B cell (primary cell): Measurements from ENCODE around the gene PEBP1. TPM values are rescaled to one million over a fixed set of nuclear protein-coding genes. Genes with fewer than 3 reads are reported as not detected.

Experiments
- ATAC-seq: fragments of 200-7000 bp; cut with Tn5 transposase; one replicate; pipeline ENCODE4 v1.10.0; 2021; ENCODE audit warnings: low read depth, mild to moderate bottlenecking, moderate number of reproducible peaks, moderate library complexity
- CTCF ChIA-PET: fragments of 350-600 bp; sonication (Branson Sonifier 250); formaldehyde crosslinking; loops from one replicate; lab custom pipeline; 2021; ENCODE audit warnings: antibody characterized with exemption, inconsistent platforms; lab: Charles Lee
- POLR2A ChIA-PET: fragments of 350-600 bp; sonication (Branson Sonifier 250); formaldehyde crosslinking; loops from one replicate; lab custom pipeline; 2021; ENCODE audit warnings: antibody characterized with exemption; lab: Charles Lee
- DNase-seq: peaks from one replicate; pipeline ENCODE4 v3.0.0; 2013
- H2AFZ ChIP-seq: 2 replicates; pipeline ENCODE4 v1.6.1; 2012; ENCODE audit warnings: mild to moderate bottlenecking, low read depth, low read length; ENCODE audit not compliant: insufficient read depth, poor library complexity, severe bottlenecking
- H3K27ac ChIP-seq, 2 donors: 1 replicate in 1 of 2; 2 replicates in 1 of 2; pipeline ENCODE4 v1.5.1; 2012 to 2013; ENCODE audit warnings: low read length in 2 of 2, mild to moderate bottlenecking in 2 of 2, moderate library complexity in 1 of 2
- H3K27me3 ChIP-seq, 4 experiments: fragments of 200-600 bp in 1 of 4; sonication (generic) in 1 of 4; replicated peaks in 1 of 4; 1 replicate in 2 of 4; 2 replicates in 2 of 4; pipeline versions ENCODE4 v1.6.1 to v1.7.0; 2013 to 2016; ENCODE audit warnings: low read length in 3 of 4, mild to moderate bottlenecking in 2 of 4, mixed read lengths in 1 of 4, moderate library complexity in 1 of 4; ENCODE audit not compliant: insufficient read depth in 4 of 4, control insufficient read depth in 3 of 4; ENCODE audit errors: control extremely low read depth in 1 of 4
- H3K36me3 ChIP-seq, 2 experiments: replicated peaks in 1 of 2; 1 replicate in 1 of 2; 2 replicates in 1 of 2; pipeline versions ENCODE4 v1.6.1 to v1.7.1; 2013; ENCODE audit warnings: low read length in 1 of 2; ENCODE audit not compliant: insufficient read depth in 2 of 2, control insufficient read depth in 1 of 2; ENCODE audit errors: control extremely low read depth in 1 of 2, extremely low read depth in 1 of 2
- H3K4me1 ChIP-seq, 2 donors: fragments of 200-600 bp in 1 of 2; sonication (generic) in 1 of 2; 1 replicate in 1 of 2; 2 replicates in 1 of 2; pipeline versions ENCODE4 v1.5.1 to v1.6.1; 2013 to 2017; ENCODE audit warnings: low read length in 2 of 2; ENCODE audit not compliant: control insufficient read depth in 2 of 2, insufficient read depth in 2 of 2
- H3K4me2 ChIP-seq: replicated peaks from 2 replicates; pipeline ENCODE3; 2012; ENCODE audit warnings: mild to moderate bottlenecking, low read depth, low read length; ENCODE audit not compliant: poor library complexity, severe bottlenecking
- H3K4me3 ChIP-seq, 5 experiments: fragments of 200-600 bp in 1 of 5; sonication (generic) in 1 of 5; 1 replicate in 3 of 5; 2 replicates in 2 of 5; pipeline versions ENCODE4 v1.5.1 to v1.7.0; 2011 to 2016; ENCODE audit warnings: low read length in 4 of 5, mild to moderate bottlenecking in 4 of 5, low read depth in 2 of 5, control low read depth in 1 of 5, moderate library complexity in 1 of 5; ENCODE audit not compliant: insufficient read depth in 1 of 5; ENCODE audit errors: control extremely low read depth in 1 of 5, extremely low read depth in 1 of 5
- H3K79me2 ChIP-seq: fragments of 200-600 bp; sonication (generic); one replicate; pipeline ENCODE4 v1.6.0; 2016; ENCODE audit warnings: low read length; ENCODE audit not compliant: control insufficient read depth, insufficient read depth
- H3K9ac ChIP-seq: fragments of 200-600 bp; sonication (generic); 2 replicates; pipeline ENCODE4 v1.6.1; 2017; ENCODE audit warnings: mild to moderate bottlenecking, low read length, moderate library complexity
- H3K9me3 ChIP-seq, 3 donors: one replicate each; pipeline versions ENCODE4 v1.6.1 to v1.7.1; 2013; ENCODE audit warnings: low read length in 2 of 3; ENCODE audit not compliant: control insufficient read depth in 2 of 3, insufficient read depth in 1 of 3; ENCODE audit errors: control extremely low read depth in 1 of 3
- H4K20me1 ChIP-seq: 2 replicates; pipeline ENCODE4 v1.6.0; 2012; ENCODE audit warnings: mild to moderate bottlenecking, low read length; ENCODE audit not compliant: insufficient read depth, control insufficient read depth, poor library complexity, severe bottlenecking
- H3K27ac Mint-ChIP-seq: one replicate; pipeline ENCODE4 v1.8.0; 2021; ENCODE audit warnings: mixed read lengths
- H3K27me3 Mint-ChIP-seq: one replicate; pipeline ENCODE4 v1.8.0; 2021; ENCODE audit warnings: mixed read lengths
- H3K4me1 Mint-ChIP-seq: one replicate; pipeline ENCODE4 v1.8.0; 2021; ENCODE audit warnings: mixed read lengths
- H3K4me3 Mint-ChIP-seq: one replicate; pipeline ENCODE4 v1.8.0; 2021; ENCODE audit warnings: mixed read lengths
- H3K9me3 Mint-ChIP-seq: one replicate; pipeline ENCODE4 v1.8.0; 2022; ENCODE audit warnings: mixed read lengths; ENCODE audit not compliant: insufficient read depth
- EZH2 ChIP-seq: IDR thresholded peaks from 2 replicates; pipeline ENCODE4 v1.6.1; 2012; ENCODE audit warnings: borderline replicate concordance, low read depth, mild to moderate bottlenecking, moderate library complexity, low read length; ENCODE audit not compliant: insufficient read depth, poor library complexity, severe bottlenecking
- WGBS: methylation state at CpG from one replicate; pipeline ENCODE4 v1.1.5; 2013; ENCODE audit warnings: missing lambda C conversion rate; ENCODE audit not compliant: insufficient coverage; 5-methylcytosine and 5-hydroxymethylcytosine counted together
- intact Hi-C: fragments of 100-400 bp; cut with micrococcal nuclease; formaldehyde crosslinking; loops from one replicate; pipeline ENCODE4 v1.10.0; 2022
- polyA plus RNA-seq: library from polyadenylated mRNA; depleted of rRNA; stranded (reverse); fragments of >200 nt; gene quantifications from 2 replicates; pipeline ENCODE4 v1.2.3, GENCODE V29; 2012
- total RNA-seq, 2 donors: library from RNA; stranded (reverse); fragments of 120-200 nt in 1 of 2; gene quantifications; 1 replicate in 1 of 2; 2 replicates in 1 of 2; pipeline versions ENCODE4 v1.2.3 to v1.2.4, GENCODE V29; 2013 to 2022
- TF ChIP-seq, protein P1 (sequence below): fragments of 200-600 bp; IDR thresholded peaks from one replicate; pipeline ENCODE4 v1.8.0; 2022; ENCODE audit warnings: antibody characterized with exemption, mild to moderate bottlenecking

PEBP1 gene
- total and polyA plus RNA-seq, 2 donors (not counting 1 experiment from before 2014, with no cell fraction given) = 76.6 to 106 TPM

DNA sequence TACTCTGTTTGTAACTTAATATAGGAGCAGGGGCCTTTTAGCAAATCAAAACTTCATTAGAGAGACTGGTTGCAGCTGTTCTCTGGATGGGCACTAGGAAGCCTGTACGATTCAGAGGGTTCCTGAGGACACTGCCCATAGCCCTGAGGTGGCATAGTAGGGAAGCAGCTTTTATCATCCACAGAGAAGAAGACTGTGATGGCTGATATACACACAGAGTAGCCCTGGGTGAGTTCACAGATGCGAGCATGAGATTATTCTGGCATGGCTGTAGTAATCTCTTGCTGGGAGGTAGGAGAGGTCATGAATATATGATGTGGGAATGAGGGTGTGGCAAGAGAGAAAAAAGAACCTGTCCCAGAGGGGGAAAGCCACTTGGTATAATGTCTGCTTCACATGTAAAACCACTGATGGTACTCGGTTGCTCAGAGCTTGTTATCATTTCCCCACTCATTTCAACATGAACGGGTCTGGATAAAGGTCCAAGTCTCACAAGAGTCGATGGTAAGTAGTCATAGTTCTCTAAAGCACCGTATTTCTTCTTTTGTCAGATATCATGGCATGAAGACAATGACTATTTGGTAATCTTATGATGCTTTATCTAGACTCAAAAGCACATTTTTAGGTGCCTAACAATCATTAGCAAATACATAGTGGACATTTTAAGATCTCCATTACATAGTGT, 52.0 kb downstream of the PEBP1 start:
- DNase-seq (no peak), ATAC-seq (no peak)
- WGBS = 93% methylated on average over 3 of the region's 6 CpGs
- Mint-ChIP-seq H3K27me3 (no peaks in the 10 kb centered on the region), H3K4me3 (no peak overlapping the region), H3K4me1 (peaks cover 7% of the 10 kb centered on the region), H3K27ac (peak overlapping the region; percentile 48), H3K9me3 (no peaks in the 10 kb centered on the region)
- no peaks in the 10 kb centered on the region for H4K20me1 ChIP-seq
- H3K9me3 ChIP-seq = no peaks in the 10 kb centered on the region
- ChIA-PET POLR2A (interaction anchor here (1.0 kb wide), 1 partner anchor 188 kb away, joined by 3 read pairs; the partner anchor contains the start of gene SUDS3), CTCF (no interaction called here)
- peaks cover 9 to 37% of the 10 kb centered on the region in 2 experiments for H3K36me3 ChIP-seq
- no peak overlapping the region for H3K4me3 ChIP-seq
- H3K9ac ChIP-seq = no peak overlapping the region
- no peaks in the 10 kb centered on the region for H3K27me3 ChIP-seq
- no peak overlapping the region for H3K4me2 ChIP-seq
- H2AFZ ChIP-seq = no peak overlapping the region
- intact Hi-C loops = loop anchor here (10.0 kb wide), 1 partner anchor 47 kb away; no protein-coding TSS in a partner anchor
- peak overlapping the region in 1 of 2 donors; percentile 9 for H3K27ac ChIP-seq
- H3K4me1 ChIP-seq = no peaks in the 10 kb centered on the region
- TF ChIP-seq, protein P1, sequence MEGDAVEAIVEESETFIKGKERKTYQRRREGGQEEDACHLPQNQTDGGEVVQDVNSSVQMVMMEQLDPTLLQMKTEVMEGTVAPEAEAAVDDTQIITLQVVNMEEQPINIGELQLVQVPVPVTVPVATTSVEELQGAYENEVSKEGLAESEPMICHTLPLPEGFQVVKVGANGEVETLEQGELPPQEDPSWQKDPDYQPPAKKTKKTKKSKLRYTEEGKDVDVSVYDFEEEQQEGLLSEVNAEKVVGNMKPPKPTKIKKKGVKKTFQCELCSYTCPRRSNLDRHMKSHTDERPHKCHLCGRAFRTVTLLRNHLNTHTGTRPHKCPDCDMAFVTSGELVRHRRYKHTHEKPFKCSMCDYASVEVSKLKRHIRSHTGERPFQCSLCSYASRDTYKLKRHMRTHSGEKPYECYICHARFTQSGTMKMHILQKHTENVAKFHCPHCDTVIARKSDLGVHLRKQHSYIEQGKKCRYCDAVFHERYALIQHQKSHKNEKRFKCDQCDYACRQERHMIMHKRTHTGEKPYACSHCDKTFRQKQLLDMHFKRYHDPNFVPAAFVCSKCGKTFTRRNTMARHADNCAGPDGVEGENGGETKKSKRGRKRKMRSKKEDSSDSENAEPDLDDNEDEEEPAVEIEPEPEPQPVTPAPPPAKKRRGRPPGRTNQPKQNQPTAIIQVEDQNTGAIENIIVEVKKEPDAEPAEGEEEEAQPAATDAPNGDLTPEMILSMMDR = no peak
- no peak for TF ChIP-seq EZH2
- H3K79me2 ChIP-seq = no peaks in the 10 kb centered on the region

DNA sequence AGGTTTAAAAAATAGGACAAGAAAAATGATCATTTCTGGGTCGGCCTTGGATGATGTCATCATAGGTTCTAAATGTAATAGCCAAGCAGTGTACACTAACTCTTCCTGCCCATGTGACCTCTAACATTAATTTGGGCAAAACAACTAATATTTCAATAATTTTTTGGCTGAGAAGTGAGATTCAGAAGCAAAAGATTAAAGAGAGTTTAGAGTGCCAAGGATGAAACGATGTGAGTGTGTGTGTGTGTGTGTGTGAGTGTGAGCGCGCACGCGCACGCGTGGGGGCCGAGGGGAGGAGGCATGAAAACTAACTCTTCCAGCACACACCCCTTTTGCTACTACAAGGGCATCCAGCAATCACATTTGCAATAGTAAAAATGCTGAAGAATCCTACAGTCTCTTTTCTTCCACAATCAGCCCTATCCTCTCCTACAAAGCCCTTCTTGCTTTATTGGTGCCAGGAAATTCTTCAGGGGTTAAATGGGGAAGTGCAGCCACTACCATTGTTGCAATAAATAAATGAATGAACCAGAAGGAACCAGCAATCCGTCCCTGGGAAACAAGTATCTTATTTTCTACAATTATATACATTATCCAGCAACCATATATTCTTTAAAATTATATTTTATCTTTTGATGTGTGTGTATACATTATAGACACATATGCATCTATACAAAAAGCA, 52.9 kb downstream of the PEBP1 start:
- Histone ChIP-seq H3K4me2 (no peak overlapping the region), H4K20me1 (no peaks in the 10 kb centered on the region), H3K27ac (no peak overlapping the region), H3K9ac (no peak overlapping the region), H3K36me3 (peaks cover 14 to 41% of the 10 kb centered on the region in 2 experiments), H3K4me3 (no peak overlapping the region), H3K4me1 (no peaks in the 10 kb centered on the region), H2AFZ (no peak overlapping the region), H3K27me3 (no peaks in the 10 kb centered on the region), H3K79me2 (no peaks in the 10 kb centered on the region), H3K9me3 (no peaks in the 10 kb centered on the region)
- WGBS = no CpG with 5 or more reads among the region's 10 CpGs
- Mint-ChIP-seq H3K27me3 (no peaks in the 10 kb centered on the region), H3K4me1 (peaks cover 7% of the 10 kb centered on the region), H3K9me3 (no peaks in the 10 kb centered on the region), H3K27ac (peak overlapping the region; percentile 53), H3K4me3 (no peak overlapping the region)
- intact Hi-C loops = loop anchor here (10.0 kb wide), 1 partner anchor 46 kb away; no protein-coding TSS in a partner anchor
- ChIA-PET POLR2A (no interaction called here), CTCF (no interaction called here)
- no peak for TF ChIP-seq EZH2
- TF ChIP-seq, protein P1 = no peak
- no peak for DNase-seq
- ATAC-seq = no peak
